ENCODE measurements around the gene RFLNA. TPM values are rescaled to one million over a fixed set of nuclear protein-coding genes. Genes with fewer than 3 reads are reported as not detected.

Gene RFLNA
- total RNA-seq, 6 experiments from 2014 or later, result 0.12 to 0.31 TPM; not detected in 4

DNA sequence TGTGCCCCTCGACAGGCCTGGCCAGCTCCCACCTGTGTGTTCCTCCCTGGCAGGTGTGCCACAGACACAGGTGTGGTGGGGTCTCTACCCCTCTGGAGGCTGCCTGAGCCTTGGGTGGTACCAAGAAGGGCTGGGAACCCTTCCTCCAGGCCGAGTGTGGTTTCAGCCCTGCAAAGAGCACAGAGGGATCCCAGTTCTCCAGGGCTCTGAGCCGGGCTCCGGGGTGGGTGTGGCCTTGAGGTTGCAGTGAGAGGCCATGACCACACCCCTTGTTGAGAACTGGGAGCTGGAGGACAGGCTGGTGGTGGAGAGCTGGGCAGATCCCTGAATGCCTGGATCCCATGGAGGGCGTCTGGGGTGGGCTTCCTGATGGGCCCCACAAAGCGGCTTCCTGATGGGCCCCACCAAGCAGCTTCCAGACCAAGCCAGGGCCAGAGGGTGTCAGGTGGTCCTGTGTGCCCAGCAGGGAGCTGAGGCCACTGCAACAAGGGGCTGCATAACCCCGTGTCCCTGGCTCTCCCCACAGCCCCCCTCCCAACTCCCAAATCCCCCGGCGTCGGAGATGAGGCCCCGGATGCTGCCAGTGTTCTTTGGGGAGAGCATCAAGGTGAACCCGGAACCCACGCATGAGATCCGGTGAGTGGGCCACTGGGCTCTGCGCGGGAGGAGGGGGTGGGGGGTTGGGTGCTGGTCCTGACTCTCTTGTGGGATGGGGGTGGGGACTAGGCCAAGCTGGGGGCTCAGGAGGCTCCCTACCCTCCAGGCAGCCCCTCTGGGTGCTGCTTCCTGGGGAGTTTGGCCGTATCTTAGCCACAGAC lies 16.6 kb downstream of the RFLNA start:
- no peaks in the 10 kb centered on the region for H3K4me1 ChIP-seq
- ATAC-seq (no peak), DNase-seq (no peak)
- H3K36me3 ChIP-seq, result no peaks in the 10 kb centered on the region
- TF ChIP-seq POLR2A (IDR thresholded peaks at IDR 0.05) (no peak), CTCF (IDR thresholded peaks at IDR 0.05) (no peak)
- no peaks in the 10 kb centered on the region for H3K27me3 ChIP-seq
- intact Hi-C loops (cut with DNase I), result no loop called here
- 88% methylated on average over 5 of the region's 17 CpGs for WGBS (ENCODE audit: insufficient coverage, low coverage, low lambda C conversion rate, missing lambda C conversion rate)
- no peak overlapping the region for H3K27ac ChIP-seq
- no peak overlapping the region for H3K4me3 ChIP-seq
- no peaks in the 10 kb centered on the region for H3K9me3 ChIP-seq

- 100% methylated on average over 1 of the region's 6 CpGs for WGBS (ENCODE audit: insufficient coverage, low coverage, low lambda C conversion rate, missing lambda C conversion rate)
- ATAC-seq, result no peak
- no peak for DNase-seq
- no peaks in the 10 kb centered on the region for H3K9me3 ChIP-seq
- no peaks in the 10 kb centered on the region for H3K4me1 ChIP-seq
- H3K36me3 ChIP-seq, result no peaks in the 10 kb centered on the region
- intact Hi-C loops (cut with DNase I), result no loop called here
- H3K4me3 ChIP-seq, result no peak overlapping the region
- no peak overlapping the region for H3K27ac ChIP-seq
- TF ChIP-seq CTCF (IDR thresholded peaks at IDR 0.05) (no peak), POLR2A (IDR thresholded peaks at IDR 0.05) (no peak)
- H3K27me3 ChIP-seq, result no peaks in the 10 kb centered on the region
Observed at GRCh38 chr12:124312601-124313000, 17.7 kb downstream of the RFLNA start.

GRCh38 chr12:124314207-124314606 lies 19.3 kb downstream of the RFLNA start:
- H3K9me3 ChIP-seq, result no peaks in the 10 kb centered on the region
- H3K36me3 ChIP-seq, result no peaks in the 10 kb centered on the region
- no peaks in the 10 kb centered on the region for H3K4me1 ChIP-seq
- H3K4me3 ChIP-seq, result no peak overlapping the region
- no peak for DNase-seq
- intact Hi-C loops (cut with DNase I), result no loop called here
- TF ChIP-seq POLR2A (IDR thresholded peaks at IDR 0.05), result no peak
- no peak for TF ChIP-seq CTCF (IDR thresholded peaks at IDR 0.05)
- ATAC-seq, result no peak
- WGBS (ENCODE audit: insufficient coverage, low coverage, low lambda C conversion rate, missing lambda C conversion rate), result 89% methylated on average over 8 of the region's 30 CpGs
- H3K27ac ChIP-seq, result no peak overlapping the region
- H3K27me3 ChIP-seq, result no peaks in the 10 kb centered on the region

- no peak overlapping the region for H3K4me3 ChIP-seq
- H3K9me3 ChIP-seq, result no peaks in the 10 kb centered on the region
- 80% methylated on average over 3 of the region's 9 CpGs for WGBS (ENCODE audit: insufficient coverage, low coverage, low lambda C conversion rate, missing lambda C conversion rate)
- intact Hi-C loops (cut with DNase I), result loop anchor here in 1 of 2 donors (5.0 kb wide), 1 partner anchor 262 kb away; no protein-coding TSS in a partner anchor
- no peaks in the 10 kb centered on the region for H3K27me3 ChIP-seq
- H3K4me1 ChIP-seq, result no peaks in the 10 kb centered on the region
- H3K36me3 ChIP-seq, result no peaks in the 10 kb centered on the region
- ATAC-seq (no peak), DNase-seq (no peak)
- TF ChIP-seq CTCF (IDR thresholded peaks at IDR 0.05) (no peak), POLR2A (IDR thresholded peaks at IDR 0.05) (no peak)
- H3K27ac ChIP-seq, result no peak overlapping the region
Observed at GRCh38 chr12:124314766-124315165, 19.9 kb downstream of the RFLNA start.
